Naive thymus-derived CD8-positive, alpha-beta T cell (primary cell): ENCODE measurements around the gene LEPROT. TPM values are rescaled to one million over a fixed set of nuclear protein-coding genes. Genes with fewer than 3 reads are reported as not detected.

Experiments used
- ATAC-seq, 2 donors: fragments of 150-1000 bp; cut with Tn5 transposase in 1 of 2; sonication (Bioruptor Pico), chemical (Tn5 transposase) in 1 of 2; 1 replicate in 1 of 2; 2 replicates in 1 of 2; pipeline ENCODE4 v1.10.0; 2021; ENCODE audit warnings: mild to moderate bottlenecking in 2 of 2, moderate library complexity in 2 of 2
- POLR2A ChIA-PET: fragments of 350-600 bp; sonication (Branson Sonifier 250); formaldehyde crosslinking; loops from one replicate; lab custom pipeline; 2021; ENCODE audit warnings: antibody characterized with exemption; lab: Charles Lee
- DNase-seq, 10 donors: peaks; one replicate each; pipeline versions ENCODE4 v3.0.0 to v3.0.0-alpha.2; 2020 to 2022
- H3K27ac Mint-ChIP-seq, 10 donors: one replicate each; pipeline ENCODE4 v1.8.0; 2020 to 2022; ENCODE audit warnings: mild to moderate bottlenecking in 10 of 10, mixed read lengths in 10 of 10, moderate library complexity in 4 of 10, inconsistent platforms in 1 of 10
- H3K27me3 Mint-ChIP-seq, 5 donors: one replicate each; pipeline ENCODE4 v1.8.0; 2021 to 2022; ENCODE audit warnings: mixed read lengths in 5 of 5
- H3K36me3 Mint-ChIP-seq, 3 donors: one replicate each; pipeline ENCODE4 v1.8.0; 2020 to 2022; ENCODE audit warnings: mixed read lengths in 3 of 3, mild to moderate bottlenecking in 2 of 3, inconsistent platforms in 1 of 3
- H3K4me1 Mint-ChIP-seq, 4 donors: one replicate each; pipeline ENCODE4 v1.8.0; 2021 to 2022; ENCODE audit warnings: mixed read lengths in 4 of 4
- H3K4me3 Mint-ChIP-seq, 10 donors: one replicate each; pipeline ENCODE4 v1.8.0; 2020 to 2022; ENCODE audit warnings: mild to moderate bottlenecking in 10 of 10, mixed read lengths in 10 of 10, moderate library complexity in 6 of 10, inconsistent platforms in 1 of 10
- H3K9me3 Mint-ChIP-seq, 9 donors: one replicate each; pipeline ENCODE4 v1.8.0; 2020 to 2022; ENCODE audit warnings: mixed read lengths in 9 of 9, mild to moderate bottlenecking in 3 of 9, inconsistent platforms in 1 of 9, moderate library complexity in 1 of 9
- polyA plus RNA-seq, 3 donors: library from polyadenylated mRNA; unstranded; fragments of 300-500 nt; fragmentation: Illumina TruSeq; gene quantifications; one replicate each; pipeline ENCODE4 v1.2.3, GENCODE V29; 2021
- total RNA-seq, 8 experiments: library from RNA in 2 of 8; stranded (reverse) in 2 of 8; gene quantifications; one replicate each; pipeline ENCODE4 v1.2.3 and lab custom pipeline; 2021 to 2026

Gene LEPROT
- total and polyA plus RNA-seq, 5 experiments from 2014 or later, result 10.6 to 36.4 (median 16.6) TPM

- Mint-ChIP-seq H3K36me3 (peaks cover 0 to 2% (median 0%) of the 10 kb centered on the region in 3 donors), H3K4me1 (peaks cover 5 to 16% (median 14%) of the 10 kb centered on the region in 4 donors), H3K9me3 (no peaks in the 10 kb centered on the region), H3K27ac (peak overlapping the region in 1 of 10 donors; percentile 42), H3K4me3 (no peak overlapping the region), H3K27me3 (peaks cover 0 to 4% (median 0%) of the 10 kb centered on the region in 5 donors)
- ATAC-seq, result no peak
- DNase-seq, result no peak
- POLR2A ChIA-PET, result no interaction called here
Observed at GRCh38 chr1:65417729-65418128, 2.7 kb upstream of the LEPROT start.

GRCh38 chr1:65418522-65419185 lies 1.8 kb upstream of the LEPROT start:
- ATAC-seq (no peak), DNase-seq (no peak)
- H3K27ac Mint-ChIP-seq, result peak overlapping the region in 5 of 10 donors; percentile 15 to 96 (median 85)
- H3K4me3 Mint-ChIP-seq, result peak overlapping the region in 2 of 10 donors; percentile 71 to 96
- POLR2A ChIA-PET, result interaction anchor here (0.5 to 2.4 kb wide), 5 partner anchors 15 to 1794 kb away, joined by 3 to 23 read pairs (median 4); no protein-coding TSS in a partner anchor
- H3K9me3 Mint-ChIP-seq, result no peaks in the 10 kb centered on the region
- H3K4me1 Mint-ChIP-seq, result peaks cover 5 to 16% (median 15%) of the 10 kb centered on the region in 4 donors
- H3K27me3 Mint-ChIP-seq, result peaks cover 0 to 4% (median 0%) of the 10 kb centered on the region in 5 donors
- H3K36me3 Mint-ChIP-seq, result peaks cover 0 to 2% (median 0%) of the 10 kb centered on the region in 3 donors

GRCh38 chr1:65419681-65420589 lies 533 bp upstream of the LEPROT start:
- no peaks in the 10 kb centered on the region for H3K36me3 Mint-ChIP-seq
- H3K9me3 Mint-ChIP-seq, result no peaks in the 10 kb centered on the region
- peak overlapping the region in 1 of 10 donors; percentile 96 for H3K4me3 Mint-ChIP-seq
- POLR2A ChIA-PET, result interaction anchor here (0.5 to 2.4 kb wide), 13 partner anchors 10 to 1826 kb away, joined by 3 to 23 read pairs (median 4); partner anchors contain the start of genes JAK1 and PGM1
- peaks cover 0 to 3% (median 0%) of the 10 kb centered on the region in 5 donors for H3K27me3 Mint-ChIP-seq
- DNase-seq (peak; percentile 92 to 99 (median 98)), ATAC-seq (peak; percentile 87 to 92)
- peaks cover 5 to 23% (median 20%) of the 10 kb centered on the region in 4 donors for H3K4me1 Mint-ChIP-seq
- H3K27ac Mint-ChIP-seq, result peak overlapping the region in 7 of 10 donors; percentile 85 to 98 (median 96)

GRCh38 chr1:65421351-65422025 lies 1.0 kb downstream of the LEPROT start:
- Mint-ChIP-seq H3K4me3 (no peak overlapping the region), H3K27ac (no peak overlapping the region), H3K9me3 (no peaks in the 10 kb centered on the region), H3K36me3 (peaks cover 6 to 14% (median 8%) of the 10 kb centered on the region in 3 donors), H3K27me3 (no peaks in the 10 kb centered on the region), H3K4me1 (peaks cover 12 to 27% (median 21%) of the 10 kb centered on the region in 4 donors)
- peak in 1 of 10 donors; percentile 4 for DNase-seq
- ATAC-seq, result no peak
- POLR2A ChIA-PET, result no interaction called here

GRCh38 chr1:65422241-65423203 lies 2.1 kb downstream of the LEPROT start:
- ATAC-seq (no peak), DNase-seq (no peak)
- no peaks in the 10 kb centered on the region for H3K27me3 Mint-ChIP-seq
- POLR2A ChIA-PET, result no interaction called here
- H3K4me3 Mint-ChIP-seq, result peak overlapping the region in 2 of 10 donors; percentile 14 to 15
- no peak overlapping the region for H3K27ac Mint-ChIP-seq
- peaks cover 12 to 27% (median 21%) of the 10 kb centered on the region in 4 donors for H3K4me1 Mint-ChIP-seq
- no peaks in the 10 kb centered on the region for H3K9me3 Mint-ChIP-seq
- peaks cover 6 to 24% (median 9%) of the 10 kb centered on the region in 3 donors for H3K36me3 Mint-ChIP-seq

GRCh38 chr1:65423884-65424572 lies 3.6 kb downstream of the LEPROT start:
- no peak for DNase-seq
- Mint-ChIP-seq H3K36me3 (peaks cover 6 to 32% (median 9%) of the 10 kb centered on the region in 3 donors), H3K27ac (peak overlapping the region in 3 of 10 donors; percentile 5 to 79 (median 12)), H3K4me1 (peaks cover 10 to 26% (median 17%) of the 10 kb centered on the region in 4 donors), H3K9me3 (no peaks in the 10 kb centered on the region), H3K4me3 (no peak overlapping the region), H3K27me3 (no peaks in the 10 kb centered on the region)
- POLR2A ChIA-PET, result no interaction called here
- ATAC-seq, result no peak

- Mint-ChIP-seq H3K36me3 (peaks cover 6 to 33% (median 9%) of the 10 kb centered on the region in 3 donors), H3K4me3 (no peak overlapping the region), H3K27ac (peak overlapping the region in 4 of 10 donors; percentile 9 to 79 (median 38)), H3K4me1 (peaks cover 10 to 23% (median 14%) of the 10 kb centered on the region in 4 donors), H3K27me3 (no peaks in the 10 kb centered on the region), H3K9me3 (no peaks in the 10 kb centered on the region)
- DNase-seq (no peak), ATAC-seq (no peak)
- POLR2A ChIA-PET, result no interaction called here
Observed at GRCh38 chr1:65424573-65424889, 4.1 kb downstream of the LEPROT start.

- H3K9me3 Mint-ChIP-seq, result no peaks in the 10 kb centered on the region
- no peak for ATAC-seq
- H3K4me1 Mint-ChIP-seq, result peaks cover 7 to 22% (median 9%) of the 10 kb centered on the region in 4 donors
- H3K27ac Mint-ChIP-seq, result peak overlapping the region in 1 of 10 donors; percentile 36
- POLR2A ChIA-PET, result no interaction called here
- no peak overlapping the region for H3K4me3 Mint-ChIP-seq
- DNase-seq, result no peak
- peaks cover 6 to 36% (median 9%) of the 10 kb centered on the region in 3 donors for H3K36me3 Mint-ChIP-seq
- no peaks in the 10 kb centered on the region for H3K27me3 Mint-ChIP-seq
Observed at GRCh38 chr1:65425006-65425405, 4.5 kb downstream of the LEPROT start.

- no peaks in the 10 kb centered on the region for H3K27me3 Mint-ChIP-seq
- peaks cover 7 to 22% (median 9%) of the 10 kb centered on the region in 4 donors for H3K4me1 Mint-ChIP-seq
- H3K36me3 Mint-ChIP-seq, result peaks cover 6 to 38% (median 9%) of the 10 kb centered on the region in 3 donors
- DNase-seq (no peak), ATAC-seq (no peak)
- H3K9me3 Mint-ChIP-seq, result no peaks in the 10 kb centered on the region
- no peak overlapping the region for H3K4me3 Mint-ChIP-seq
- H3K27ac Mint-ChIP-seq, result peak overlapping the region in 2 of 10 donors; percentile 5 to 21
- POLR2A ChIA-PET, result no interaction called here
Observed at GRCh38 chr1:65425697-65426096, 5.2 kb downstream of the LEPROT start.

- Mint-ChIP-seq H3K4me3 (no peak overlapping the region), H3K27me3 (no peaks in the 10 kb centered on the region), H3K36me3 (peaks cover 6 to 58% (median 10%) of the 10 kb centered on the region in 3 donors), H3K4me1 (peaks cover 7 to 19% (median 8%) of the 10 kb centered on the region in 4 donors), H3K27ac (peak overlapping the region in 1 of 10 donors; percentile 15), H3K9me3 (no peaks in the 10 kb centered on the region)
- ATAC-seq, result no peak
- POLR2A ChIA-PET, result interaction anchor here (0.9 kb wide), 1 partner anchor 9 kb away, joined by 3 read pairs; no protein-coding TSS in a partner anchor
- no peak for DNase-seq
Observed at GRCh38 chr1:65429078-65429477, 8.6 kb downstream of the LEPROT start.

- Mint-ChIP-seq H3K9me3 (no peaks in the 10 kb centered on the region), H3K4me1 (peaks cover 4 to 16% (median 8%) of the 10 kb centered on the region in 4 donors), H3K27me3 (no peaks in the 10 kb centered on the region), H3K36me3 (peaks cover 6 to 61% (median 14%) of the 10 kb centered on the region in 3 donors), H3K4me3 (no peak overlapping the region), H3K27ac (peak overlapping the region in 3 of 10 donors; percentile 10 to 68 (median 26))
- POLR2A ChIA-PET, result interaction anchor here (0.9 kb wide), 1 partner anchor 10 kb away, joined by 3 read pairs; no protein-coding TSS in a partner anchor
- no peak for DNase-seq
- ATAC-seq, result no peak
Observed at GRCh38 chr1:65429806-65430205, 9.3 kb downstream of the LEPROT start.
